Eye (tissue), 1 donor: ENCODE data around the gene NELL2.

Source experiments
- DNase-seq: peaks from one replicate; pipeline ENCODE4 v3.0.0-alpha.2; 2015

NELL2 gene

GRCh38 chr12:44459569-44459968 lies 416.5 kb downstream of the NELL2 start:
- peak; percentile 26 for DNase-seq
